Measurements from ENCODE around the gene PCDHAC2. TPM values are rescaled to one million over a fixed set of nuclear protein-coding genes. Genes with fewer than 3 reads are reported as not detected.

Gene PCDHAC2
- total and polyA plus RNA-seq, 2 of the 4 experiments (the other 2 are of a cell fraction), result not detected

- CTCF ChIA-PET, result no interaction called here
- H4K8ac ChIP-seq (ENCODE audit: low read depth in 2 of 2, low read length in 2 of 2), result no peak overlapping the region
- H3K4me1 ChIP-seq (ENCODE audit: control insufficient read depth, insufficient read depth, low read length), result no peaks in the 10 kb centered on the region
Measured at GRCh38 chr5:140996060-140996459, 29.8 kb downstream of the PCDHAC2 start.

More at GRCh38 chr5:140996060-140996459, 29.8 kb downstream of the PCDHAC2 start:
- TF ChIP-seq MXI1 (IDR thresholded peaks at IDR 0.05; ENCODE audit: borderline replicate concordance, low read depth, low read length), result no peak
- TF ChIP-seq POLR2A (IDR thresholded peaks at IDR 0.05; ENCODE audit: low read depth, low read length), result no peak
- TF ChIP-seq RFX5 (IDR thresholded peaks at IDR 0.05; ENCODE audit: low read depth, low read length), result no peak
- no peak for TF ChIP-seq SMC3 (IDR thresholded peaks at IDR 0.05; ENCODE audit: low read depth, low read length)
- no peak for TF ChIP-seq RCOR1 (IDR thresholded peaks at IDR 0.05; ENCODE audit: insufficient replicate concordance, low read length)
- no peak for TF ChIP-seq MAZ (IDR thresholded peaks at IDR 0.05; ENCODE audit: borderline replicate concordance, low read depth, low read length)
- TF ChIP-seq CEBPB (IDR thresholded peaks at IDR 0.05; ENCODE audit: low read depth, low read length), result no peak
- no peak for TF ChIP-seq ELK1 (IDR thresholded peaks at IDR 0.05; ENCODE audit: borderline replicate concordance, low read depth, low read length)
- TF ChIP-seq FOS (IDR thresholded peaks at IDR 0.05; ENCODE audit: low read depth, low read length), result no peak
- no peak for TF ChIP-seq RAD21 (IDR thresholded peaks at IDR 0.05; ENCODE audit: low read length)
- no peak for TF ChIP-seq USF2 (IDR thresholded peaks at IDR 0.05; ENCODE audit: low read depth, low read length)
- no peak for TF ChIP-seq MAFK (IDR thresholded peaks at IDR 0.05; ENCODE audit: low read depth, low read length)
- no peak for TF ChIP-seq CHD1 (IDR thresholded peaks at IDR 0.05; ENCODE audit: low read depth, low read length)
- no peak for TF ChIP-seq BHLHE40 (IDR thresholded peaks at IDR 0.05; ENCODE audit: low read depth, low read length)
- Histone ChIP-seq H2AK5ac (ENCODE audit: low read depth, low read length) (no peak overlapping the region), H3K79me1 (ENCODE audit: low read depth in 1 of 2, low read length in 2 of 2) (no peaks in the 10 kb centered on the region), H2AK9ac (replicated peaks; ENCODE audit: low read depth, low read length, poor library complexity) (no peak overlapping the region), H3K9ac (ENCODE audit: low read depth, low read length) (no peak overlapping the region), H4K20me1 (ENCODE audit: insufficient read depth, low read length) (no peaks in the 10 kb centered on the region), H3K23ac (ENCODE audit: low read depth, low read length) (no peak overlapping the region), H3K9me3 (ENCODE audit: control insufficient read depth, insufficient read depth, low read length) (peaks cover 15% of the 10 kb centered on the region), H3K4me2 (ENCODE audit: low read depth, low read length) (no peak overlapping the region), H2BK5ac (ENCODE audit: low read depth, low read length, poor library complexity, severe bottlenecking) (no peak overlapping the region), H4K91ac (ENCODE audit: insufficient read depth, low read depth, low read length) (no peak overlapping the region), H3K36me3 (ENCODE audit: control insufficient read depth, insufficient read depth, low read length) (no peaks in the 10 kb centered on the region), H4K5ac (ENCODE audit: low read depth, low read length) (no peak overlapping the region), H2BK120ac (ENCODE audit: low read depth, low read length) (no peak overlapping the region), H3K56ac (ENCODE audit: extremely low read depth, insufficient read depth, low read length) (no peak overlapping the region), H3K4me3 (ENCODE audit: insufficient read depth, low read depth, low read length) (no peak overlapping the region), H3K27me3 (ENCODE audit: control insufficient read depth, insufficient read depth, low read length) (no peaks in the 10 kb centered on the region), H3K27ac (ENCODE audit: insufficient read depth, low read length) (no peak overlapping the region), H2AFZ (replicated peaks; ENCODE audit: low read length, poor library complexity) (no peak overlapping the region), H2BK15ac (ENCODE audit: low read depth, low read length) (no peak overlapping the region), H2BK20ac (ENCODE audit: low read depth, low read length) (no peak overlapping the region), H3K14ac (replicated peaks; ENCODE audit: low read depth, low read length) (no peak overlapping the region), H3K18ac (ENCODE audit: low read depth, low read length) (no peak overlapping the region), H3K9me1 (ENCODE audit: insufficient read depth, low read length) (no peaks in the 10 kb centered on the region), H3K4ac (ENCODE audit: low read depth, low read length) (no peak overlapping the region)
- POLR2A ChIA-PET (ENCODE audit: unreplicated experiment), result no interaction called here
- 20% methylated on average over 1 of the region's 1 CpG; no CpG with 5 or more reads in 1 of the 2 experiments for WGBS, 2 experiments (ENCODE audit: extremely low coverage in 2 of 2, insufficient read length in 1 of 2)
- intact Hi-C loops (cut with micrococcal nuclease), result no loop called here
- DNase-seq (no peak), ATAC-seq (ENCODE audit: low read depth) (no peak)
- no TSS peak for BruUV-seq (replicated peaks)
- in situ Hi-C loops (cut with MboI; ENCODE audit: low sequenced_read_pairs), result no loop called here
- dilution Hi-C loops (cut with HindIII; ENCODE audit: low sequenced_read_pairs, unreplicated experiment), result no loop called here

Measured in IMR-90 (cell line).